HepG2 (cell line): ENCODE data around the gene PRR12. TPM values are rescaled to one million over a fixed set of nuclear protein-coding genes. Genes with fewer than 3 reads are reported as not detected.

ENCODE experiments used
- FOXK1 ChIP-seq: sonication (generic); formaldehyde crosslinking; IDR thresholded peaks from 2 replicates; pipeline ENCODE4 v1.4.0; 2020; ENCODE audit warnings: low read depth, missing genetic modification reagents, borderline replicate concordance
- HMGXB4 ChIP-seq, 2 experiments: sonication (generic) in 1 of 2; formaldehyde crosslinking in 1 of 2; IDR thresholded peaks; 2 replicates each; pipeline versions ENCODE4 v1.4.0 to v1.6.1; 2018 to 2020; ENCODE audit warnings: missing genetic modification reagents in 2 of 2, borderline replicate concordance in 1 of 2, low read depth in 1 of 2, mild to moderate bottlenecking in 1 of 2, missing biosample characterization in 1 of 2
- KDM3A ChIP-seq: IDR thresholded peaks from 2 replicates; pipeline ENCODE4 v1.6.1; 2018; ENCODE audit warnings: low read depth, missing compliant biosample characterization
- MYPOP ChIP-seq: sonication (generic); formaldehyde crosslinking; IDR thresholded peaks from 2 replicates; pipeline ENCODE4 v1.8.1; 2023; ENCODE audit warnings: mild to moderate bottlenecking, moderate library complexity, missing genetic modification reagents
- NR2C2 ChIP-seq: sonication (generic); formaldehyde crosslinking; IDR thresholded peaks from 2 replicates; pipeline ENCODE4 v1.4.0; 2020; ENCODE audit warnings: missing genetic modification reagents, mild to moderate bottlenecking, moderate library complexity, borderline replicate concordance
- PATZ1 ChIP-seq: sonication (generic); formaldehyde crosslinking; IDR thresholded peaks from 2 replicates; pipeline ENCODE4 v1.4.0; 2020; ENCODE audit warnings: missing genetic modification reagents
- RXRB ChIP-seq: IDR thresholded peaks from 2 replicates; pipeline ENCODE4 v1.6.1; 2016; ENCODE audit warnings: borderline replicate concordance, missing genetic modification reagents, missing compliant biosample characterization
- TFDP2 ChIP-seq: sonication (generic); formaldehyde crosslinking; IDR thresholded peaks from 2 replicates; pipeline ENCODE4 v1.4.0; 2020; ENCODE audit warnings: missing genetic modification reagents
- ZBTB49 ChIP-seq: sonication (generic); formaldehyde crosslinking; IDR thresholded peaks from 2 replicates; pipeline ENCODE4 v1.4.0; 2020; ENCODE audit warnings: missing genetic modification reagents, borderline replicate concordance
- ZEB1 ChIP-seq: IDR thresholded peaks from 2 replicates; pipeline ENCODE4 v1.6.1; 2012; ENCODE audit warnings: mild to moderate bottlenecking, low read depth, inconsistent platforms; ENCODE audit not compliant: insufficient replicate concordance
- ZNF124 ChIP-seq: sonication (generic); formaldehyde crosslinking; IDR thresholded peaks from 2 replicates; pipeline ENCODE4 v1.4.0; 2020; ENCODE audit warnings: missing genetic modification reagents
- ZNF20 ChIP-seq: sonication (generic); formaldehyde crosslinking; IDR thresholded peaks from 2 replicates; pipeline ENCODE4 v1.4.0; 2020; ENCODE audit warnings: mild to moderate bottlenecking, moderate library complexity, missing genetic modification reagents
- ZNF33B ChIP-seq: sonication (generic); formaldehyde crosslinking; IDR thresholded peaks from 2 replicates; pipeline ENCODE4 v1.5.1; 2020; ENCODE audit warnings: mild to moderate bottlenecking, missing genetic modification reagents
- ZNF713 ChIP-seq: sonication (generic); formaldehyde crosslinking; IDR thresholded peaks from 2 replicates; pipeline ENCODE4 v1.4.0; 2020; ENCODE audit warnings: mild to moderate bottlenecking, missing genetic modification reagents
- polyA plus RNA-seq, 8 experiments: library from polyadenylated mRNA; depleted of rRNA in 3 of 8; stranded (reverse) in 7 of 8; unstranded in 1 of 8; fragments of >200 nt; fragmentation: Illumina TruSeq in 4 of 8; extraction: Trizol in 4 of 8; gene quantifications; 2 replicates each; pipeline versions ENCODE4 v1.2.1 to v1.2.3, GENCODE V29; 2011 to 2016; ENCODE audit warnings: low read depth in 4 of 8, missing spikeins in 1 of 8, mixed read lengths in 1 of 8; ENCODE audit not compliant: insufficient read depth in 1 of 8
- total RNA-seq, 5 experiments: library from RNA; depleted of rRNA; stranded (reverse); fragments of >200 nt; fragmentation: Illumina TruSeq; extraction: Trizol; gene quantifications; 2 replicates each; pipeline ENCODE4 v1.2.3, GENCODE V29; 2016; ENCODE audit warnings: low read depth in 1 of 5

Gene PRR12
- total and polyA plus RNA-seq, 2 of the 13 experiments (the other 11 are each of a cell fraction or from before 2014, with no cell fraction given): 0.62 to 1.5 TPM

- TF ChIP-seq TFDP2 (CRISPR knock-in tag) (peak; percentile 73), RXRB (CRISPR knock-in tag) (peak; percentile 13; the same call in 1 of the 2 replicates), KDM3A (no peak), ZNF713 (CRISPR knock-in tag) (no peak), ZBTB49 (CRISPR knock-in tag) (no peak), PATZ1 (CRISPR knock-in tag) (0 out of 2 replicates have a peak, but pooled peaks have one; percentile 17), NR2C2 (no peak), MYPOP (CRISPR knock-in tag) (no peak), ZEB1 (no peak), FOXK1 (CRISPR knock-in tag) (peak; percentile 45; the same call in 1 of the 2 replicates), ZNF33B (CRISPR knock-in tag) (no peak), ZNF124 (CRISPR knock-in tag) (no peak), ZNF20 (CRISPR knock-in tag) (no peak), HMGXB4 (CRISPR knock-in tag; IDR thresholded peaks at IDR 0.05; ENCODE audit: borderline replicate concordance in 1 of 2, low read depth in 1 of 2) (0 out of 4 replicates have a peak, but pooled peaks of 1 of the 2 experiments have one; percentile 52)
Measured at GRCh38 chr19:49546825-49547565, 44.0 kb upstream of the PRR12 start (continued).
